IgD-negative memory B cell (primary cell): ENCODE measurements around the gene PCDHGC3. TPM values are rescaled to one million over a fixed set of nuclear protein-coding genes. Genes with fewer than 3 reads are reported as not detected.

Experiments used
- H3K27ac Mint-ChIP-seq, 3 donors: one replicate each; pipeline ENCODE4 v1.8.0; 2020 to 2022; ENCODE audit warnings: mild to moderate bottlenecking in 3 of 3, mixed read lengths in 3 of 3, moderate library complexity in 1 of 3
- H3K27me3 Mint-ChIP-seq: one replicate; pipeline ENCODE4 v1.8.0; 2021; ENCODE audit warnings: mixed read lengths
- H3K36me3 Mint-ChIP-seq: one replicate; pipeline ENCODE4 v1.8.0; 2020; ENCODE audit warnings: mild to moderate bottlenecking, mixed read lengths
- H3K4me1 Mint-ChIP-seq, 3 donors: one replicate each; pipeline ENCODE4 v1.8.0; 2020 to 2022; ENCODE audit warnings: mixed read lengths in 3 of 3, mild to moderate bottlenecking in 1 of 3
- H3K4me3 Mint-ChIP-seq, 4 donors: one replicate each; pipeline ENCODE4 v1.8.0; 2020 to 2022; ENCODE audit warnings: mild to moderate bottlenecking in 4 of 4, mixed read lengths in 4 of 4, moderate library complexity in 3 of 4
- H3K9me3 Mint-ChIP-seq, 3 donors: one replicate each; pipeline ENCODE4 v1.8.0; 2020 to 2021; ENCODE audit warnings: mixed read lengths in 3 of 3, mild to moderate bottlenecking in 1 of 3
- polyA plus RNA-seq: library from polyadenylated mRNA; unstranded; fragments of 300-500 nt; fragmentation: Illumina TruSeq; gene quantifications from one replicate; pipeline ENCODE4 v1.2.3, GENCODE V29; 2021

Gene PCDHGC3
- polyA plus RNA-seq, 1 donor from 2014 or later: 3.9 TPM

GRCh38 chr5:141491323-141492167 lies 15.8 kb downstream of the PCDHGC3 start:
- Mint-ChIP-seq H3K4me3 (peak overlapping the region; percentile 71 to 93 (median 86)), H3K27me3 (peaks cover 32% of the 10 kb centered on the region)

DNA sequence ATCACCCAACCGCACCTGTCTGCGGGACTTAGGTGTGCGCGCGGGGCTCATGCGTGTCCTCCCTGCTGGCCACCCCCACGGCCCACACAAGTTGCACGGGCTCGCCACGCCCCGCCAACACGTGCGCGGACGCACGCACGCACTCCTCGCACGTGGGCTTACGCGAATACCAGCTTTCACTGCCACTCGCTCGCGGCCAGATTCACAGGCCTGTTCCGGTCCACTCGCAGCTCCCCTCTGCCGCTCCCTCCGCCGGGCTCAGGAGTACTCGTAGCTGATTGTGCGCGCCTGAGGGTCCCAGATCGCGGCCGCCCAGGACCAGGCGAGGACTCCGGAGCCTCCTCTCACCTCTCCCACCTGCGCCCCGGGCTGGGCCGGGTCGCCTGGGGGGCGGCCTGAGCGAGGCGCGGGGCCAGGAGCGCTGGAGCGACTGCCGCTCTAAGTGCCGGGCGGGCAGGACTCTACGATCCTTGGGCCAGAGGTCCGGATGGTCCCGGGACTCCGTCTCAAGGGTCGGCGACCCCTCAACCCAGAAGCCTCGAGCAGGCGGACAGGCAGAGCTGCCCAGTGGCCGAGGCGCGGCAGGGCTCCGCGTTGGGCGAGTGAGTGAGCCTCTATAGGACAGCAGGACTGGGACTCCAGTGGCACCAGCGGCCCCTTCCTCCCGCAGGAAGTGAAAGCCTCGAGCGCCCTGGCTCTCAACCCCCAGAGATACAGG lies 16.6 kb downstream of the PCDHGC3 start:
- Mint-ChIP-seq H3K36me3 (peaks cover 3% of the 10 kb centered on the region), H3K9me3 (no peaks in the 10 kb centered on the region), H3K4me1 (peaks cover 11 to 23% (median 15%) of the 10 kb centered on the region in 3 donors), H3K4me3 (peak overlapping the region; percentile 71 to 93 (median 86)), H3K27me3 (peaks cover 31% of the 10 kb centered on the region), H3K27ac (peak overlapping the region in 2 of 3 donors; percentile 33 to 47)

More at GRCh38 chr5:141491323-141492167, 15.8 kb downstream of the PCDHGC3 start:
- Mint-ChIP-seq H3K9me3 (no peaks in the 10 kb centered on the region), H3K4me1 (peaks cover 11 to 25% (median 15%) of the 10 kb centered on the region in 3 donors), H3K27ac (peak overlapping the region in 2 of 3 donors; percentile 33 to 39), H3K36me3 (peaks cover 3% of the 10 kb centered on the region)

GRCh38 chr5:141493500-141494422 lies 18.0 kb downstream of the PCDHGC3 start:
- H3K9me3 Mint-ChIP-seq: peaks cover 0 to 2% (median 0%) of the 10 kb centered on the region in 3 donors
- peaks cover 11 to 16% (median 15%) of the 10 kb centered on the region in 3 donors for H3K4me1 Mint-ChIP-seq
- H3K36me3 Mint-ChIP-seq: peaks cover 7% of the 10 kb centered on the region
- H3K27ac Mint-ChIP-seq: no peak overlapping the region
- peaks cover 33% of the 10 kb centered on the region for H3K27me3 Mint-ChIP-seq
- H3K4me3 Mint-ChIP-seq: peak overlapping the region in 2 of 4 donors; percentile 8 to 71

DNA sequence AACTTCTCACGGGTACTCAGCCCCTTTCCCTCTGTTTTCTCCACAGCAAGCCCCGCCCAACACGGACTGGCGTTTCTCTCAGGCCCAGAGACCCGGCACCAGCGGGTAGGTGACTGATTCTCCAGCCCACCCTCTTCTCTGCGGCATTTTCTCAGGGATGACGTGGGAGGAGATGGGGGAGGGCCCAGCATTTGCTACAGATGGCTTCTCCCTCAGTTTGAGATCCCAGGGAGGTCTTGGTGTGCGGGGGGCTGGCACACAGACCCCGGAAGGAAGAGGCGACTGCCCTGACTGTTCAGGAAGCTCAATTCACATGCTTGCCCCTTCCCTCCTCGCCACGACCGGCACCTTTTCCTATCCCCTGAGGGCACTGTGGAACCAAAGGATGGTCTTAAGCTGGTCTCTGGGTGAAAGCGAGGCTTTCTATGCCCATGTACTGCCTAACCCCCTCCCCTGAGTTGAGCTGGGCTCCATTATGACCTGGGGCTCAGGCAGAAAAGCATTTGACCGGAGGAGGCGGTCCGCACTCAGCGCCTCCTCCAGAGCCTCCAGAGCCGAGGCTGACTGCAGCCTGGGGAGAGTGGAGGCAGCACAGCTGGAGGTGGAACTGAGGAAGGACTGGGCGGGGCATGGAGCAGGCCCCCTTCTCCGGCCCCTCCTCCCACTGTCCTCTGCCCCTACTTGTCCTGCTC lies 19.1 kb downstream of the PCDHGC3 start:
- peak overlapping the region in 1 of 3 donors; percentile 67 for H3K27ac Mint-ChIP-seq
- peaks cover 26% of the 10 kb centered on the region for H3K27me3 Mint-ChIP-seq
- peaks cover 7% of the 10 kb centered on the region for H3K36me3 Mint-ChIP-seq
- peak overlapping the region in 1 of 4 donors; percentile 2 for H3K4me3 Mint-ChIP-seq
- H3K4me1 Mint-ChIP-seq: peaks cover 14 to 16% (median 15%) of the 10 kb centered on the region in 3 donors
- H3K9me3 Mint-ChIP-seq: peaks cover 0 to 2% (median 0%) of the 10 kb centered on the region in 3 donors

- H3K27me3 Mint-ChIP-seq: peaks cover 22% of the 10 kb centered on the region
- peaks cover 0 to 2% (median 0%) of the 10 kb centered on the region in 3 donors for H3K9me3 Mint-ChIP-seq
- H3K36me3 Mint-ChIP-seq: peaks cover 8% of the 10 kb centered on the region
- peak overlapping the region in 1 of 4 donors; percentile 2 for H3K4me3 Mint-ChIP-seq
- peak overlapping the region in 2 of 3 donors; percentile 33 to 35 for H3K27ac Mint-ChIP-seq
- peaks cover 14 to 16% (median 15%) of the 10 kb centered on the region in 3 donors for H3K4me1 Mint-ChIP-seq
Measured at GRCh38 chr5:141495453-141495811, 19.7 kb downstream of the PCDHGC3 start.

GRCh38 chr5:141496038-141496437 lies 20.3 kb downstream of the PCDHGC3 start:
- peaks cover 9 to 13% (median 11%) of the 10 kb centered on the region in 3 donors for H3K4me1 Mint-ChIP-seq
- no peak overlapping the region for H3K27ac Mint-ChIP-seq
- peaks cover 5% of the 10 kb centered on the region for H3K36me3 Mint-ChIP-seq
- no peak overlapping the region for H3K4me3 Mint-ChIP-seq
- peaks cover 16% of the 10 kb centered on the region for H3K27me3 Mint-ChIP-seq
- H3K9me3 Mint-ChIP-seq: peaks cover 0 to 2% (median 0%) of the 10 kb centered on the region in 3 donors

- H3K4me3 Mint-ChIP-seq: peak overlapping the region in 1 of 4 donors; percentile 21
- H3K27me3 Mint-ChIP-seq: peaks cover 3% of the 10 kb centered on the region
- peaks cover 1 to 6% (median 3%) of the 10 kb centered on the region in 3 donors for H3K4me1 Mint-ChIP-seq
- peaks cover 0 to 2% (median 0%) of the 10 kb centered on the region in 3 donors for H3K9me3 Mint-ChIP-seq
- no peak overlapping the region for H3K27ac Mint-ChIP-seq
- peaks cover 5% of the 10 kb centered on the region for H3K36me3 Mint-ChIP-seq
Measured at GRCh38 chr5:141501761-141502160, 26.0 kb downstream of the PCDHGC3 start.

GRCh38 chr5:141503681-141504080 lies 27.9 kb downstream of the PCDHGC3 start:
- H3K36me3 Mint-ChIP-seq: peaks cover 2% of the 10 kb centered on the region
- peaks cover 19 to 24% (median 21%) of the 10 kb centered on the region in 3 donors for H3K4me1 Mint-ChIP-seq
- no peaks in the 10 kb centered on the region for H3K27me3 Mint-ChIP-seq
- no peaks in the 10 kb centered on the region for H3K9me3 Mint-ChIP-seq
- H3K4me3 Mint-ChIP-seq: no peak overlapping the region
- no peak overlapping the region for H3K27ac Mint-ChIP-seq

GRCh38 chr5:141504216-141504615 lies 28.4 kb downstream of the PCDHGC3 start:
- Mint-ChIP-seq H3K4me1 (peaks cover 22 to 24% (median 22%) of the 10 kb centered on the region in 3 donors), H3K27me3 (no peaks in the 10 kb centered on the region), H3K9me3 (no peaks in the 10 kb centered on the region), H3K36me3 (peaks cover 2% of the 10 kb centered on the region), H3K4me3 (no peak overlapping the region), H3K27ac (no peak overlapping the region)

DNA sequence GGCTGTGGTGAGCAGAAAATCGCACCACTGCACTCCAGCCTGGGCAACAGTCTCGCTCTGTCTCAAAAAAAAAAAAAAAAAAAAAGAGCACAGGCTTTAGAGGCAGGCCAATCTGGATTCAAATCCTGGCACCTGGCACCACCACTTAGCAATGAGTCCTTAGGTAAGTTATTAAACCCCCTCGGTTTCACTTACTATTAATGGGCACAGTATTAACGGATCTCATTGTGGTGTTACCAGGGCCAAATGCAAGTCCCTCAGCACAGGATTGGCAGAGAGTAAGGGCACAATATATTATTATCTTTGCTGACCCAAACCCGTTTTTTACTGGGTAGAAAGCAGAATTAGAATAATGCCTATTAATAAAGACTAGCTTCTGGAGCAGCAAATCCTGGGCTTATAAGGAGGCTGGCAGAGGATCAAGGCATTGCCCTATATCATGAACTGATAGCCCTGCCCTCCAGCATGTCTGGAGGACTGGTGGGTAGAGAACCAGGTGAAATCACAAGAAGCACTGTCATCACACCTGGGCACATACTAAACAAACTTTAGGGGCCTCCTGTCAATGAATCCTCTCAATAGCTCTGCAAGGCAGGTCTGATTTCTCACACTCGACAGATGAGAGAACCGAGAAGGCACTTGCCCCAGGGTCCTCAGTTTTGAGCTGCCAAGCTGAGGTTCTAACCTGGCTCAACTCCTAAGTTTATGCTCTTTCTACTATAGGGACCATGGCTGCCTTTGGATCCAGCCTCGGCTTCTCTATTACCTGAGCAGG lies 30.8 kb downstream of the PCDHGC3 start:
- Mint-ChIP-seq H3K27me3 (no peaks in the 10 kb centered on the region), H3K4me1 (peaks cover 41 to 45% (median 41%) of the 10 kb centered on the region in 3 donors), H3K36me3 (no peaks in the 10 kb centered on the region), H3K9me3 (no peaks in the 10 kb centered on the region), H3K4me3 (peak overlapping the region in 1 of 4 donors; percentile 45), H3K27ac (peak overlapping the region in 2 of 3 donors; percentile 18 to 34)

DNA sequence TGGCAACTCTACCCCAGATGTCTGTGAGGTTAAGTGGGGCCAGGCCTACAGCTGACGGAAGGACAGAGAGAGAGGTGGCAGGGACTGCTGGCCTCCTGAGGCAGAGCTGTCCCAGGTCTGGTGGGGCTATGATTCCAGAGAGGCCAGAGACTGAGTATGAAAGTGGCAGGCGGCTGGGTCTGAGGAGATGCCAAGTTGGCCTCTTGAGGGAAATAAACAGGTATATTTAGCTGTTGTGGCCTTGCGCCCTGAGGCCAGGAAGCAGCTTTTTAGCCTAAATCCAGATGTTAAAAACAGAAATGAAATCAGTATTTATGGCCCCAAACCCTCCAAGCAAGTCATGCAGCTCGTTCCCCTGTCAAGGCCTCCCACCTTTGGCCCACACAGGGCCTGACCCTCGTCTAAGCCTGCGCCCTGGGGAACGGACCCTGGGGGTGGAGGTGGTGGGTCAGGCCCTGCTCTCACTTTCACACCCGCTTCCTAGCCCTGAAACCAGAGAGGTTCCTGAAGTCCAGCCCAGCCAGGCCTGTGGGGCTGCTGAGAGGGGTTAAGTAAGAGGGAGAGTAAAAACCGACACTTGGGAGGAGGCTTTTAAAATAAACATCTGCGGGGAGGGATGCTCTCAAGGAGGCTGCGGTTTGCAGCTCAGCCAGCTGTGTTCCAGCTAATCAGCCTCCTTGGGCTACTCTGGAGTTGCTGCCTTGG lies 31.8 kb downstream of the PCDHGC3 start:
- H3K4me1 Mint-ChIP-seq: peaks cover 44 to 50% (median 47%) of the 10 kb centered on the region in 3 donors
- peak overlapping the region in 3 of 4 donors; percentile 45 to 92 (median 90) for H3K4me3 Mint-ChIP-seq
- peak overlapping the region; percentile 18 to 64 (median 34) for H3K27ac Mint-ChIP-seq
- H3K9me3 Mint-ChIP-seq: no peaks in the 10 kb centered on the region
- H3K36me3 Mint-ChIP-seq: no peaks in the 10 kb centered on the region
- no peaks in the 10 kb centered on the region for H3K27me3 Mint-ChIP-seq

GRCh38 chr5:141508440-141508797 lies 32.7 kb downstream of the PCDHGC3 start:
- peaks cover 44 to 56% (median 50%) of the 10 kb centered on the region in 3 donors for H3K4me1 Mint-ChIP-seq
- peaks cover 2% of the 10 kb centered on the region for H3K27me3 Mint-ChIP-seq
- H3K4me3 Mint-ChIP-seq: peak overlapping the region in 2 of 4 donors; percentile 63 to 92
- no peaks in the 10 kb centered on the region for H3K9me3 Mint-ChIP-seq
- H3K36me3 Mint-ChIP-seq: no peaks in the 10 kb centered on the region
- H3K27ac Mint-ChIP-seq: peak overlapping the region; percentile 18 to 64 (median 34)
